ENCODE results near the gene RTTN. TPM values are rescaled to one million over a fixed set of nuclear protein-coding genes. Genes with fewer than 3 reads are reported as not detected.

The RTTN gene
- total and polyA plus RNA-seq, 2 experiments from 2014 or later, result 7.2 to 31.0 TPM

DNA sequence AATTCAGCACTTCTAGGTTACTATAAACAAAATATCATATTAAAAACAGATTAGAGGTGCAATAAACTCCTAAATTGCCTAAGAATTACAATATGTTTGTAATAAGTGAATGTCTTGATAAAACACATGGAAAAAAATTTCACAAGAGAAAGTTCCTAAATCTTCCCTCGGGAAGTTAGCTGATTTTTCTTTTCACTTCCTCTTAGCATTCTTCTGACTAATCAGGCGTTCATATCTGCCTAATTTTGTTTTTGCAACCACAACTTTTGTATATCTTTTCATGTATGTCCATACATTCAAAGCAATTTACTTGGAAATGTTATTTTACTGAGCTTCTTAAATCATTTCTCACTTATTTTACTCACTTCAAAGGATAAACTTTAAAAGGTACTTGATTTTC is 88.5 kb downstream of the RTTN start:
- Mint-ChIP-seq H3K27ac (no peak overlapping the region), H3K4me1 (no peaks in the 10 kb centered on the region), H3K4me3 (no peak overlapping the region), H3K36me3 (ENCODE audit: low read depth) (no peaks in the 10 kb centered on the region), H3K9me3 (no peaks in the 10 kb centered on the region), H3K27me3 (ENCODE audit: insufficient read depth, low read depth, poor library complexity) (peaks cover 2% of the 10 kb centered on the region)
- no peak overlapping the region for H2AFZ ChIP-seq
- H3K36me3 ChIP-seq (ENCODE audit: insufficient read depth), result no peaks in the 10 kb centered on the region
- H3F3A ChIP-seq (replicated peaks; ENCODE audit: low read depth), result no peaks in the 10 kb centered on the region
- no peak for TF ChIP-seq CREB1 (CRISPR knock-in tag; IDR thresholded peaks at IDR 0.05; ENCODE audit: low read depth)
- TF ChIP-seq EZH2phosphoT487 (IDR thresholded peaks at IDR 0.05; ENCODE audit: unreplicated experiment), result no peak
- TF ChIP-seq, protein P1, sequence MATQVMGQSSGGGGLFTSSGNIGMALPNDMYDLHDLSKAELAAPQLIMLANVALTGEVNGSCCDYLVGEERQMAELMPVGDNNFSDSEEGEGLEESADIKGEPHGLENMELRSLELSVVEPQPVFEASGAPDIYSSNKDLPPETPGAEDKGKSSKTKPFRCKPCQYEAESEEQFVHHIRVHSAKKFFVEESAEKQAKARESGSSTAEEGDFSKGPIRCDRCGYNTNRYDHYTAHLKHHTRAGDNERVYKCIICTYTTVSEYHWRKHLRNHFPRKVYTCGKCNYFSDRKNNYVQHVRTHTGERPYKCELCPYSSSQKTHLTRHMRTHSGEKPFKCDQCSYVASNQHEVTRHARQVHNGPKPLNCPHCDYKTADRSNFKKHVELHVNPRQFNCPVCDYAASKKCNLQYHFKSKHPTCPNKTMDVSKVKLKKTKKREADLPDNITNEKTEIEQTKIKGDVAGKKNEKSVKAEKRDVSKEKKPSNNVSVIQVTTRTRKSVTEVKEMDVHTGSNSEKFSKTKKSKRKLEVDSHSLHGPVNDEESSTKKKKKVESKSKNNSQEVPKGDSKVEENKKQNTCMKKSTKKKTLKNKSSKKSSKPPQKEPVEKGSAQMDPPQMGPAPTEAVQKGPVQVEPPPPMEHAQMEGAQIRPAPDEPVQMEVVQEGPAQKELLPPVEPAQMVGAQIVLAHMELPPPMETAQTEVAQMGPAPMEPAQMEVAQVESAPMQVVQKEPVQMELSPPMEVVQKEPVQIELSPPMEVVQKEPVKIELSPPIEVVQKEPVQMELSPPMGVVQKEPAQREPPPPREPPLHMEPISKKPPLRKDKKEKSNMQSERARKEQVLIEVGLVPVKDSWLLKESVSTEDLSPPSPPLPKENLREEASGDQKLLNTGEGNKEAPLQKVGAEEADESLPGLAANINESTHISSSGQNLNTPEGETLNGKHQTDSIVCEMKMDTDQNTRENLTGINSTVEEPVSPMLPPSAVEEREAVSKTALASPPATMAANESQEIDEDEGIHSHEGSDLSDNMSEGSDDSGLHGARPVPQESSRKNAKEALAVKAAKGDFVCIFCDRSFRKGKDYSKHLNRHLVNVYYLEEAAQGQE (IDR thresholded peaks at IDR 0.05; ENCODE audit: unreplicated experiment), result no peak
- TF ChIP-seq NANOG (IDR thresholded peaks at IDR 0.05; ENCODE audit: borderline replicate concordance), result no peak
- no peak for TF ChIP-seq POLR2AphosphoS5 (IDR thresholded peaks at IDR 0.05; ENCODE audit: low read depth)
- TF ChIP-seq EZH2 (IDR thresholded peaks at IDR 0.05; ENCODE audit: low read depth, unreplicated experiment), result no peak
- no peak for TF ChIP-seq ZNF114 (CRISPR knock-in tag; IDR thresholded peaks at IDR 0.05)
- no peaks in the 10 kb centered on the region for H3K4me1 ChIP-seq (ENCODE audit: insufficient read depth)
- H3K27me3 ChIP-seq (ENCODE audit: insufficient read depth), result no peaks in the 10 kb centered on the region
- H3K4me2 ChIP-seq, result no peak overlapping the region
- H4K20me1 ChIP-seq (replicated peaks; ENCODE audit: insufficient read depth), result no peaks in the 10 kb centered on the region
- H3K9me2 ChIP-seq (ENCODE audit: insufficient read depth), result no peaks in the 10 kb centered on the region
- H3K4me3 ChIP-seq, result no peak overlapping the region
- H3K27ac ChIP-seq (ENCODE audit: low read depth), result no peak overlapping the region
- H3K79me2 ChIP-seq (replicated peaks; ENCODE audit: insufficient read depth), result no peaks in the 10 kb centered on the region
- ATAC-seq, result no peak
- no peak for DNase-seq (ENCODE audit: low spot score)

DNA sequence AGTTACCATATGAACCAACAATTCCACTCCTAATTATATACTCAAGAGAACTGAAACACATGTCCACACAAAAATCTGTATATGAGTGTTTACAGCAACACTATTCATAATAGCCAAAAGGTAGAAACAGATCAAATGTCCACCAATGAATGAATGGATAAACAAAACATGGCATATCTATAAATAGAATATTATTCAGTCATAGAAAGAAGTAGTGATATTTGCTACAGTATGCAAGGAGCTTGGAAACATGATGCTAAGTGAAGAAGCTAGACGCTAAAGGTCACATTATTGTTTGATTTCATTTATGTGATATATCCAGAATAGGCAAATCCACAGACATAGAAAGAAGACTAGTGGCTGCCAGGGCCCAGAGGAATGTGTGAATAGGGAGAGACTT is 92.0 kb downstream of the RTTN start:
- no peaks in the 10 kb centered on the region for H3K9me3 Mint-ChIP-seq
- peaks cover 14% of the 10 kb centered on the region; the same call in 2 of the 3 replicates for H3K36me3 Mint-ChIP-seq (ENCODE audit: low read depth)
- Histone ChIP-seq H3K27me3 (ENCODE audit: insufficient read depth) (no peaks in the 10 kb centered on the region), H3K4me3 (no peak overlapping the region), H3F3A (replicated peaks; ENCODE audit: low read depth) (no peaks in the 10 kb centered on the region), H3K9me2 (ENCODE audit: insufficient read depth) (no peaks in the 10 kb centered on the region), H4K20me1 (replicated peaks; ENCODE audit: insufficient read depth) (no peaks in the 10 kb centered on the region), H3K79me2 (replicated peaks; ENCODE audit: insufficient read depth) (no peaks in the 10 kb centered on the region), H3K4me1 (ENCODE audit: insufficient read depth) (no peaks in the 10 kb centered on the region), H2AFZ (no peak overlapping the region), H3K4me2 (no peak overlapping the region), H3K27ac (ENCODE audit: low read depth) (no peak overlapping the region), H3K36me3 (ENCODE audit: insufficient read depth) (no peaks in the 10 kb centered on the region)
- H3K27ac Mint-ChIP-seq, result no peak overlapping the region
- H3K4me1 Mint-ChIP-seq, result no peaks in the 10 kb centered on the region
- H3K4me3 Mint-ChIP-seq, result no peak overlapping the region
- DNase-seq (ENCODE audit: low spot score) (no peak), ATAC-seq (no peak)
- peaks cover 3% of the 10 kb centered on the region for H3K27me3 Mint-ChIP-seq (ENCODE audit: insufficient read depth, low read depth, poor library complexity)
- no peak for TF ChIP-seq ZNF114 (CRISPR knock-in tag; IDR thresholded peaks at IDR 0.05)
- TF ChIP-seq, protein P1 (IDR thresholded peaks at IDR 0.05; ENCODE audit: unreplicated experiment), result no peak
- TF ChIP-seq, protein P2, sequence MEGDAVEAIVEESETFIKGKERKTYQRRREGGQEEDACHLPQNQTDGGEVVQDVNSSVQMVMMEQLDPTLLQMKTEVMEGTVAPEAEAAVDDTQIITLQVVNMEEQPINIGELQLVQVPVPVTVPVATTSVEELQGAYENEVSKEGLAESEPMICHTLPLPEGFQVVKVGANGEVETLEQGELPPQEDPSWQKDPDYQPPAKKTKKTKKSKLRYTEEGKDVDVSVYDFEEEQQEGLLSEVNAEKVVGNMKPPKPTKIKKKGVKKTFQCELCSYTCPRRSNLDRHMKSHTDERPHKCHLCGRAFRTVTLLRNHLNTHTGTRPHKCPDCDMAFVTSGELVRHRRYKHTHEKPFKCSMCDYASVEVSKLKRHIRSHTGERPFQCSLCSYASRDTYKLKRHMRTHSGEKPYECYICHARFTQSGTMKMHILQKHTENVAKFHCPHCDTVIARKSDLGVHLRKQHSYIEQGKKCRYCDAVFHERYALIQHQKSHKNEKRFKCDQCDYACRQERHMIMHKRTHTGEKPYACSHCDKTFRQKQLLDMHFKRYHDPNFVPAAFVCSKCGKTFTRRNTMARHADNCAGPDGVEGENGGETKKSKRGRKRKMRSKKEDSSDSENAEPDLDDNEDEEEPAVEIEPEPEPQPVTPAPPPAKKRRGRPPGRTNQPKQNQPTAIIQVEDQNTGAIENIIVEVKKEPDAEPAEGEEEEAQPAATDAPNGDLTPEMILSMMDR (conservative IDR thresholded peaks at IDR 0.05; ENCODE audit: low read depth in 2 of 2), result no peak

Measured in GM23338 (cell line).